Osteoblast (primary cell): Measurements from ENCODE around the gene ZMYND19. TPM values are rescaled to one million over a fixed set of nuclear protein-coding genes. Genes with fewer than 3 reads are reported as not detected.
"Not testable (repeated sequence)": the region's sequence is repeated elsewhere in the genome, so short reads cannot be mapped to it uniquely, and the experiment has no call there.

Experiments used
- DNase-seq: peaks from one replicate; pipeline ENCODE4 v3.0.0; 2011; ENCODE audit warnings: low spot score, mixed read lengths; ENCODE audit not compliant: insufficient read length; ENCODE audit errors: missing footprints
- H2AFZ ChIP-seq: 2 replicates; pipeline ENCODE4 v1.6.0; 2011; ENCODE audit warnings: mild to moderate bottlenecking, low read length
- H3K27ac ChIP-seq: 2 replicates; pipeline ENCODE4 v1.5.1; 2011; ENCODE audit warnings: mild to moderate bottlenecking, low read depth, low read length, moderate library complexity
- H3K27me3 ChIP-seq: 2 replicates; pipeline ENCODE4 v1.6.0; 2012; ENCODE audit warnings: mild to moderate bottlenecking, control low read depth, inconsistent platforms, low read length, moderate library complexity; ENCODE audit not compliant: insufficient read depth
- H3K36me3 ChIP-seq: 2 replicates; pipeline ENCODE4 v1.5.1; 2011; ENCODE audit warnings: mild to moderate bottlenecking, low read length, control low read depth, moderate library complexity; ENCODE audit not compliant: insufficient read depth
- H3K4me1 ChIP-seq: 2 replicates; pipeline ENCODE4 v1.5.1; 2011; ENCODE audit warnings: mild to moderate bottlenecking, low read length, control low read depth, moderate library complexity; ENCODE audit not compliant: insufficient read depth
- H3K4me2 ChIP-seq: 2 replicates; pipeline ENCODE4 v1.6.0; 2011; ENCODE audit warnings: mild to moderate bottlenecking, low read length; ENCODE audit not compliant: insufficient read depth
- H3K4me3 ChIP-seq: fragments of 200-600 bp; sonication (generic); 3 replicates; pipeline ENCODE4 v1.5.1; 2012; ENCODE audit warnings: mild to moderate bottlenecking, low read length, inconsistent platforms; ENCODE audit not compliant: insufficient read depth
- H3K79me2 ChIP-seq: 2 replicates; pipeline ENCODE4 v1.6.0; 2012; ENCODE audit warnings: mild to moderate bottlenecking, low read length, control low read depth, inconsistent platforms; ENCODE audit not compliant: insufficient read depth
- H3K9me3 ChIP-seq: 2 replicates; pipeline ENCODE4 v1.5.1; 2011; ENCODE audit warnings: low read depth, low read length, control low read depth
- H4K20me1 ChIP-seq: 2 replicates; pipeline ENCODE4 v1.6.0; 2012; ENCODE audit warnings: mild to moderate bottlenecking, low read length, control low read depth; ENCODE audit not compliant: insufficient read depth
- CTCF ChIP-seq: IDR thresholded peaks from 2 replicates; pipeline ENCODE4 v1.5.1; 2011; ENCODE audit warnings: mild to moderate bottlenecking, low read depth, low read length, moderate library complexity; ENCODE audit errors: extremely low read depth
- total RNA-seq: library from RNA; depleted of rRNA; stranded (reverse); fragments of >200 nt; gene quantifications from 2 replicates; pipeline ENCODE4 v1.2.3, GENCODE V29; 2012

The ZMYND19 gene
- total RNA-seq, 1 donor: 10.5 TPM

DNA sequence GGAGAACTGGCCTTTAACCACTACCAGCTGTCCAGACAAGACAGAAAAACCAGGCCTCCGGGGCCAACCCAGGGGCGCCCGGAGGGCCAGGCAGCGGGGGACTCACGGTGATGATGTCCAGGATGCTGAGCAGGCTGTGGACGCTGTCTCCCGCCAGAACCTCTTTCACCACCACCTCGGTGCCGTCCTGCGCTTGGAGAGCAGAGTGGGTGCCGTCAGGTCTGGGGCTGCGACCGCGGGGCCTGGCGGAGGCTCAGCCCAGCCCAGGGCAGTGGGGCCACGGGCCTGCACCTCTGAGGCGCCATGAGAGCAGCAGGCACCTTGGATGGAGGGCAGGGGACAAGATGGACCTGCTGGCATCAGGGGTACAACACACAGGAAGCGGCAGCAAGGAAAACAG lies 49.8 kb downstream of the ZMYND19 start:
- Histone ChIP-seq H3K27ac (no peak overlapping the region), H3K9me3 (no peaks in the 10 kb centered on the region), H3K36me3 (no peaks in the 10 kb centered on the region), H3K4me1 (peaks cover 9% of the 10 kb centered on the region), H4K20me1 (no peaks in the 10 kb centered on the region), H3K79me2 (no peaks in the 10 kb centered on the region), H3K4me3 (no peak overlapping the region), H2AFZ (no peak overlapping the region), H3K27me3 (no peaks in the 10 kb centered on the region), H3K4me2 (no peak overlapping the region)
- peak; percentile 55 for DNase-seq
- TF ChIP-seq CTCF: no peak

GRCh38 chr9:137538058-137538457 lies 52.3 kb downstream of the ZMYND19 start:
- no peaks in the 10 kb centered on the region for H3K9me3 ChIP-seq
- H3K4me1 ChIP-seq: peaks cover 9% of the 10 kb centered on the region
- no peak for TF ChIP-seq CTCF
- no peaks in the 10 kb centered on the region for H4K20me1 ChIP-seq
- no peak overlapping the region for H3K27ac ChIP-seq
- H3K27me3 ChIP-seq: no peaks in the 10 kb centered on the region
- no peaks in the 10 kb centered on the region for H3K36me3 ChIP-seq
- H3K79me2 ChIP-seq: no peaks in the 10 kb centered on the region
- peak; percentile 31 for DNase-seq
- no peak overlapping the region for H2AFZ ChIP-seq
- H3K4me2 ChIP-seq: no peak overlapping the region
- no peak overlapping the region for H3K4me3 ChIP-seq

DNA sequence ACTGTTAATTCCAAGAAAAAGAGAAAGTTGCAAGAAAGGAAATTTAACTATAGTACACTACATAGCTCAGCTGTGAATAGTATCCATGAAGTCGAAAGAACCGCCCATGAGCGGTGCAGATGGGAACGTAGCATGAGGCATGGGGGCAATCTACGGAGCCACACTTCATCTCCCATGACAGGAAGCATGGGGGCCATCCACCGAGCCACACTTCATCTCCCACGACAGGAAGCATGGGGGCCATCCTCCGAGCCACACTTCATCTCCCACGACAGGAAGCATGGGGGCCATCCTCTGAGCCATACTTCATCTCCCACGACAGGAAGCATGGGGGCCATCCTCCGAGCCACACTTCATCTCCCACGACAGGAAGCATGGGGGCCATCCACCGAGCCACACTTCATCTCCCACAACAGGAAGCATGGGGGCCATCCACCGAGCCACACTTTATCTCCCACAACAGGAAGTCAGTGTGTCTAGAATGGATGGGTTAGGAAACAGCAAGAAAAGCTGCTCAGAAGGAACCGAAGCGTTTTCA lies 53.6 kb downstream of the ZMYND19 start:
- H2AFZ ChIP-seq, H3K27ac ChIP-seq, H3K4me2 ChIP-seq, H3K4me3 ChIP-seq, H3K9me3 ChIP-seq, H3K36me3 ChIP-seq, H3K27me3 ChIP-seq, H4K20me1 ChIP-seq, H3K79me2 ChIP-seq, H3K4me1 ChIP-seq: not testable (repeated sequence)
- DNase-seq: peak; percentile 45

DNA sequence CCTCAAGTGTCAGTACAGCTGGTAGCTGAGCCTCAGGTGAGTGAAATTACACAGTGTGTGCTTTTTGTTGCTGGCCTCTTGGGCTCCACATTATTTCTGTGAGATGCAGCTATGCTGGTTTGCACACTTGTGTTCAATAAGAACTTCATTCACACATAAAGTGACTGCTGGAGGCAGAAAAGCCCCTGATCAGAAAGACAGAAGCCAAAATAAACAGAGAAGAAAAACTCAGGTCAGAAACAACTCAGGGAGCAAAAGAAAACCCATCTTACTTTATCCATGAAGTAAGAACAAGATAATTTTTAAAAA lies 55.2 kb downstream of the ZMYND19 start:
- peak overlapping the region; percentile 76 for H3K4me2 ChIP-seq

More for the DNA sequence above, 55.2 kb downstream of the ZMYND19 start:
- Histone ChIP-seq H3K36me3 (no peaks in the 10 kb centered on the region), H3K9me3 (no peaks in the 10 kb centered on the region), H3K27me3 (no peaks in the 10 kb centered on the region), H3K4me3 (no peak overlapping the region), H3K27ac (no peak overlapping the region), H3K4me1 (peaks cover 9% of the 10 kb centered on the region), H4K20me1 (no peaks in the 10 kb centered on the region), H3K79me2 (no peaks in the 10 kb centered on the region), H2AFZ (peak overlapping the region; percentile 67)
- DNase-seq: no peak
- no peak for TF ChIP-seq CTCF
